SK-N-SH treated with all-trans-retinoic acid at 6 μM for 48 hours (cell line): Measurements from ENCODE around the gene ACKR3.

Experiments used
- ARNTL ChIP-seq: fragments of 450-650 bp; formaldehyde crosslinking; IDR thresholded peaks from 2 replicates; pipeline ENCODE4 v1.5.0; 2020; ENCODE audit warnings: low read depth, mild to moderate bottlenecking, moderate library complexity, borderline replicate concordance
- BACH2 ChIP-seq: fragments of 250-450 bp; sonication (Bioruptor Pico); IDR thresholded peaks from 2 replicates; pipeline ENCODE4 v1.9.0; 2021; ENCODE audit warnings: mild to moderate bottlenecking, borderline replicate concordance
- ESRRG ChIP-seq: fragments of 250-450 bp; sonication (Bioruptor Pico); IDR thresholded peaks from 2 replicates; pipeline ENCODE4 v1.6.1; 2021; ENCODE audit warnings: mild to moderate bottlenecking
- GLIS3 ChIP-seq: fragments of 250-450 bp; sonication (Bioruptor Pico); IDR thresholded peaks from 2 replicates; pipeline ENCODE4 v1.5.0; 2020; ENCODE audit warnings: mild to moderate bottlenecking, moderate library complexity
- POU6F1 ChIP-seq: fragments of 250-450 bp; sonication (Bioruptor Pico); IDR thresholded peaks from 2 replicates; pipeline ENCODE4 v1.8.0; 2021; ENCODE audit warnings: low read depth, mild to moderate bottlenecking, moderate library complexity, borderline replicate concordance
- PPARA ChIP-seq: fragments of 250-450 bp; sonication (Bioruptor Pico); IDR thresholded peaks from 2 replicates; pipeline ENCODE4 v1.5.0; 2020; ENCODE audit warnings: mild to moderate bottlenecking, borderline replicate concordance
- RARB ChIP-seq: fragments of 250-450 bp; sonication (Bioruptor Pico); IDR thresholded peaks from 2 replicates; pipeline ENCODE4 v1.8.0; 2021; ENCODE audit warnings: mild to moderate bottlenecking, moderate library complexity
- SNAI2 ChIP-seq: fragments of 250-450 bp; sonication (Bioruptor Pico); IDR thresholded peaks from 2 replicates; pipeline ENCODE4 v1.5.0; 2020; ENCODE audit warnings: mild to moderate bottlenecking, moderate library complexity
- TOX ChIP-seq: fragments of 250-450 bp; sonication (Bioruptor Pico); IDR thresholded peaks from 2 replicates; pipeline ENCODE4 v1.8.0; 2021; ENCODE audit warnings: mild to moderate bottlenecking, moderate library complexity, borderline replicate concordance
- ZFP3 ChIP-seq: fragments of 250-450 bp; sonication (Bioruptor Pico); IDR thresholded peaks from 2 replicates; pipeline ENCODE4 v1.5.0; 2020; ENCODE audit warnings: mild to moderate bottlenecking, moderate library complexity
- ZFP30 ChIP-seq: fragments of 450-650 bp; formaldehyde crosslinking; IDR thresholded peaks from 2 replicates; pipeline ENCODE4 v1.5.0; 2022; ENCODE audit warnings: mild to moderate bottlenecking, moderate library complexity
- ZNF565 ChIP-seq: fragments of 450-650 bp; formaldehyde crosslinking; conservative IDR thresholded peaks from 2 replicates; pipeline ENCODE4 v1.5.0; 2020; ENCODE audit warnings: low read depth, mild to moderate bottlenecking, moderate library complexity
- ZNF8 ChIP-seq: fragments of 450-650 bp; formaldehyde crosslinking; IDR thresholded peaks from 2 replicates; pipeline ENCODE4 v1.5.0; 2020; ENCODE audit warnings: mild to moderate bottlenecking, moderate library complexity
- TF ChIP-seq, protein P1 (sequence below): fragments of 250-450 bp; sonication (Bioruptor Pico); IDR thresholded peaks from 2 replicates; pipeline ENCODE4 v1.8.0; 2020; ENCODE audit warnings: mild to moderate bottlenecking, moderate library complexity, borderline replicate concordance

GRCh38 chr2:236552212-236552542, 17.4 kb upstream of the ACKR3 start:
- TF ChIP-seq, protein P1, sequence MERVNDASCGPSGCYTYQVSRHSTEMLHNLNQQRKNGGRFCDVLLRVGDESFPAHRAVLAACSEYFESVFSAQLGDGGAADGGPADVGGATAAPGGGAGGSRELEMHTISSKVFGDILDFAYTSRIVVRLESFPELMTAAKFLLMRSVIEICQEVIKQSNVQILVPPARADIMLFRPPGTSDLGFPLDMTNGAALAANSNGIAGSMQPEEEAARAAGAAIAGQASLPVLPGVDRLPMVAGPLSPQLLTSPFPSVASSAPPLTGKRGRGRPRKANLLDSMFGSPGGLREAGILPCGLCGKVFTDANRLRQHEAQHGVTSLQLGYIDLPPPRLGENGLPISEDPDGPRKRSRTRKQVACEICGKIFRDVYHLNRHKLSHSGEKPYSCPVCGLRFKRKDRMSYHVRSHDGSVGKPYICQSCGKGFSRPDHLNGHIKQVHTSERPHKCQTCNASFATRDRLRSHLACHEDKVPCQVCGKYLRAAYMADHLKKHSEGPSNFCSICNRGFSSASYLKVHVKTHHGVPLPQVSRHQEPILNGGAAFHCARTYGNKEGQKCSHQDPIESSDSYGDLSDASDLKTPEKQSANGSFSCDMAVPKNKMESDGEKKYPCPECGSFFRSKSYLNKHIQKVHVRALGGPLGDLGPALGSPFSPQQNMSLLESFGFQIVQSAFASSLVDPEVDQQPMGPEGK, result no peak
- TF ChIP-seq GLIS3 (CRISPR knock-in tag) (no peak), TOX (CRISPR knock-in tag) (no peak), BACH2 (CRISPR knock-in tag) (no peak), ZNF565 (CRISPR knock-in tag) (no peak), ARNTL (CRISPR knock-in tag) (no peak), RARB (CRISPR knock-in tag) (no peak), ZFP30 (CRISPR knock-in tag) (no peak), PPARA (CRISPR knock-in tag) (no peak), ZFP3 (CRISPR knock-in tag) (no peak), SNAI2 (CRISPR knock-in tag) (no peak), POU6F1 (CRISPR knock-in tag) (no peak), ZNF8 (CRISPR knock-in tag) (no peak), ESRRG (CRISPR knock-in tag) (no peak)
